HepG2 (cell line): Measurements from ENCODE around the gene EZH1. TPM values are rescaled to one million over a fixed set of nuclear protein-coding genes. Genes with fewer than 3 reads are reported as not detected.
A peak's percentile ranks its signal among the peaks of the same experiment; 100 is the strongest.

ENCODE experiments used
- HES4 ChIP-seq: sonication (generic); formaldehyde crosslinking; IDR thresholded peaks from 2 replicates; pipeline ENCODE4 v1.9.0; 2021; ENCODE audit warnings: mild to moderate bottlenecking, missing genetic modification reagents, borderline replicate concordance
- MAZ ChIP-seq, 2 experiments: sonication (generic) in 1 of 2; formaldehyde crosslinking in 1 of 2; IDR thresholded peaks; 2 replicates each; pipeline versions ENCODE4 v1.5.0 to v1.6.1; 2012 to 2020; ENCODE audit warnings: low read depth in 2 of 2, mild to moderate bottlenecking in 2 of 2, borderline replicate concordance in 1 of 2, improper control_type of control experiment in 1 of 2, low read length in 1 of 2, missing genetic modification reagents in 1 of 2, moderate library complexity in 1 of 2
- MNT ChIP-seq: fragments of 450-650 bp; IDR thresholded peaks from 2 replicates; pipeline ENCODE4 v1.6.1; 2016
- MYC ChIP-seq: sonication (generic); formaldehyde crosslinking; IDR thresholded peaks from 2 replicates; pipeline ENCODE4 v1.9.0; 2021; ENCODE audit warnings: missing genetic modification reagents, borderline replicate concordance
- PAWR ChIP-seq: sonication (generic); formaldehyde crosslinking; IDR thresholded peaks from 2 replicates; pipeline ENCODE4 v1.4.0; 2020; ENCODE audit warnings: missing genetic modification reagents, mild to moderate bottlenecking, borderline replicate concordance
- PLRG1 ChIP-seq: fragments of 450-650 bp; conservative IDR thresholded peaks from 2 replicates; pipeline ENCODE4 v1.6.1; 2016
- RFX3 ChIP-seq: IDR thresholded peaks from 2 replicates; pipeline ENCODE4 v1.6.1; 2016; ENCODE audit warnings: missing biosample characterization, missing genetic modification reagents
- SKI ChIP-seq: fragments of 450-650 bp; IDR thresholded peaks from one replicate; pipeline ENCODE4 v1.6.1; 2018; ENCODE audit warnings: mild to moderate bottlenecking; ENCODE audit not compliant: partially characterized antibody
- ZBTB25 ChIP-seq: IDR thresholded peaks from 2 replicates; pipeline ENCODE4 v1.6.1; 2018; ENCODE audit warnings: missing genetic modification reagents
- ZFP37 ChIP-seq: sonication (generic); formaldehyde crosslinking; IDR thresholded peaks from 2 replicates; pipeline ENCODE4 v1.4.0; 2020; ENCODE audit warnings: missing genetic modification reagents, borderline replicate concordance
- ZNF230 ChIP-seq: sonication (generic); formaldehyde crosslinking; IDR thresholded peaks from 2 replicates; pipeline ENCODE4 v1.4.0; 2020; ENCODE audit warnings: mild to moderate bottlenecking, missing genetic modification reagents
- ZNF362 ChIP-seq: sonication (generic); formaldehyde crosslinking; IDR thresholded peaks from 2 replicates; pipeline ENCODE4 v1.4.0; 2020; ENCODE audit warnings: missing genetic modification reagents, mild to moderate bottlenecking, borderline replicate concordance
- ZNF383 ChIP-seq: sonication (generic); formaldehyde crosslinking; IDR thresholded peaks from 2 replicates; pipeline ENCODE4 v1.4.0; 2020; ENCODE audit warnings: missing genetic modification reagents, mild to moderate bottlenecking, borderline replicate concordance
- ZNF446 ChIP-seq: sonication (generic); formaldehyde crosslinking; IDR thresholded peaks from 2 replicates; pipeline ENCODE4 v1.5.0; 2020; ENCODE audit warnings: mild to moderate bottlenecking, missing genetic modification reagents
- ZNF674 ChIP-seq: sonication (generic); formaldehyde crosslinking; IDR thresholded peaks from 2 replicates; pipeline ENCODE4 v1.5.0; 2020; ENCODE audit warnings: low read depth, mild to moderate bottlenecking, missing genetic modification reagents
- ZNF713 ChIP-seq: sonication (generic); formaldehyde crosslinking; IDR thresholded peaks from 2 replicates; pipeline ENCODE4 v1.4.0; 2020; ENCODE audit warnings: mild to moderate bottlenecking, missing genetic modification reagents
- ZSCAN30 ChIP-seq: sonication (generic); formaldehyde crosslinking; IDR thresholded peaks from 2 replicates; pipeline ENCODE4 v1.5.0; 2020; ENCODE audit warnings: mild to moderate bottlenecking, missing genetic modification reagents
- polyA plus RNA-seq, 8 experiments: library from polyadenylated mRNA; depleted of rRNA in 3 of 8; stranded (reverse) in 7 of 8; unstranded in 1 of 8; fragments of >200 nt; fragmentation: Illumina TruSeq in 4 of 8; extraction: Trizol in 4 of 8; gene quantifications; 2 replicates each; pipeline versions ENCODE4 v1.2.1 to v1.2.3, GENCODE V29; 2011 to 2016; ENCODE audit warnings: low read depth in 4 of 8, missing spikeins in 1 of 8, mixed read lengths in 1 of 8; ENCODE audit not compliant: insufficient read depth in 1 of 8
- total RNA-seq, 5 experiments: library from RNA; depleted of rRNA; stranded (reverse); fragments of >200 nt; fragmentation: Illumina TruSeq; extraction: Trizol; gene quantifications; 2 replicates each; pipeline ENCODE4 v1.2.3, GENCODE V29; 2016; ENCODE audit warnings: low read depth in 1 of 5

The EZH1 gene
- total and polyA plus RNA-seq, 2 of the 13 experiments (the other 11 are each of a cell fraction or from before 2014, with no cell fraction given) = 11.6 to 24.0 TPM

GRCh38 chr17:42779304-42779935 is 34.6 kb upstream of the EZH1 start (continued):
- TF ChIP-seq MNT = 0 out of 2 replicates have a peak, but pooled peaks have one; percentile 5
- 0 out of 2 replicates have a peak, but pooled peaks have one; percentile 18 for TF ChIP-seq ZNF383 (CRISPR knock-in tag)
- no peak for TF ChIP-seq ZBTB25
- TF ChIP-seq PLRG1 = no peak
- TF ChIP-seq ZNF446 = no peak
- TF ChIP-seq ZNF362 (CRISPR knock-in tag) = 0 out of 2 replicates have a peak, but pooled peaks have one; percentile 19
- TF ChIP-seq MYC (CRISPR knock-in tag) = 0 out of 2 replicates have a peak, but pooled peaks have one; percentile 19
- TF ChIP-seq ZNF674 (CRISPR knock-in tag) = 0 out of 2 replicates have a peak, but pooled peaks have one; percentile 70
- no peak for TF ChIP-seq ZNF230 (CRISPR knock-in tag)
- TF ChIP-seq ZFP37 (CRISPR knock-in tag) = 0 out of 2 replicates have a peak, but pooled peaks have one; percentile 19
- 0 out of 2 replicates have a peak, but pooled peaks have one; percentile 92 for TF ChIP-seq MAZ (IDR thresholded peaks at IDR 0.05; ENCODE audit: borderline replicate concordance, low read depth, low read length)
- no peak for TF ChIP-seq MAZ (CRISPR knock-in tag; IDR thresholded peaks at IDR 0.05; ENCODE audit: low read depth)
- no peak for TF ChIP-seq SKI
- TF ChIP-seq ZSCAN30 (CRISPR knock-in tag) = 0 out of 2 replicates have a peak, but pooled peaks have one; percentile 69
- TF ChIP-seq HES4 (CRISPR knock-in tag) = no peak
- TF ChIP-seq RFX3 (CRISPR knock-in tag) = no peak
- no peak for TF ChIP-seq ZNF713 (CRISPR knock-in tag)
- peak; percentile 44; the same call in 1 of the 2 replicates for TF ChIP-seq PAWR (CRISPR knock-in tag)
